ENCODE results near the gene ADGRA1.

GRCh38 chr10:133088179-133088955 is 643 bp downstream of the ADGRA1 start:
- TF ChIP-seq POLR2A (IDR thresholded peaks at IDR 0.05; ENCODE audit: low read length) (no peak), GATA1 (IDR thresholded peaks at IDR 0.05; ENCODE audit: low read depth, low read length) (no peak)
